Measurements from ENCODE around the gene LRBA. TPM values are rescaled to one million over a fixed set of nuclear protein-coding genes. Genes with fewer than 3 reads are reported as not detected.

The LRBA gene
- total RNA-seq, 1 experiment from 2014 or later: 69.1 TPM

GRCh38 chr4:150699599-150699998, 315.5 kb downstream of the LRBA start:
- TF ChIP-seq CDX4 (CRISPR knock-in tag; IDR thresholded peaks at IDR 0.05; ENCODE audit: borderline replicate concordance) (no peak), TEAD4 (CRISPR knock-in tag; IDR thresholded peaks at IDR 0.05) (no peak), ZNF121 (CRISPR knock-in tag; IDR thresholded peaks at IDR 0.05) (no peak), SMAD4 (CRISPR knock-in tag; IDR thresholded peaks at IDR 0.05) (no peak), HMGA2 (CRISPR knock-in tag; IDR thresholded peaks at IDR 0.05) (no peak), ATF1 (CRISPR knock-in tag; IDR thresholded peaks at IDR 0.05) (no peak), E2F5 (CRISPR knock-in tag; IDR thresholded peaks at IDR 0.05) (no peak), ZNF423 (CRISPR knock-in tag; IDR thresholded peaks at IDR 0.05) (no peak), RORB (CRISPR knock-in tag; IDR thresholded peaks at IDR 0.05) (no peak), SMAD3 (CRISPR knock-in tag; IDR thresholded peaks at IDR 0.05; ENCODE audit: borderline replicate concordance) (no peak), ZNF416 (CRISPR knock-in tag; IDR thresholded peaks at IDR 0.05) (no peak), ZMAT4 (CRISPR knock-in tag; IDR thresholded peaks at IDR 0.05) (no peak)
- POLR2A ChIA-PET: no interaction called here
- Mint-ChIP-seq H3K9me3 (no peaks in the 10 kb centered on the region), H3K36me3 (no peaks in the 10 kb centered on the region), H3K4me1 (peaks cover 8% of the 10 kb centered on the region), H3K27ac (no peak overlapping the region), H3K4me3 (no peak overlapping the region), H3K27me3 (ENCODE audit: low read depth) (no peaks in the 10 kb centered on the region)
- ATAC-seq (no peak), DNase-seq (ENCODE audit: low spot score) (no peak)
- CTCF ChIA-PET: interaction anchor here (1.0 kb wide), 1 partner anchor 8 kb away, joined by 5 read pairs; no protein-coding TSS in a partner anchor

- Mint-ChIP-seq H3K4me3 (no peak overlapping the region), H3K36me3 (0 out of 2 replicates have a peak, but pooled peaks cover 3% of the 10 kb centered on the region), H3K27ac (peak overlapping the region; percentile 95), H3K4me1 (peaks cover 18% of the 10 kb centered on the region), H3K27me3 (ENCODE audit: low read depth) (no peaks in the 10 kb centered on the region), H3K9me3 (no peaks in the 10 kb centered on the region)
- POLR2A ChIA-PET: no interaction called here
- DNase-seq (ENCODE audit: low spot score): no peak
- CTCF ChIA-PET: no interaction called here
- no peak for ATAC-seq
- no peak for TF ChIP-seq STAT6 (CRISPR knock-in tag; conservative IDR thresholded peaks at IDR 0.05; ENCODE audit: low read depth)
- TF ChIP-seq FOXJ3 (CRISPR knock-in tag; IDR thresholded peaks at IDR 0.05; ENCODE audit: borderline replicate concordance): no peak
- no peak for TF ChIP-seq ZNF532 (CRISPR knock-in tag; IDR thresholded peaks at IDR 0.05; ENCODE audit: borderline replicate concordance)
- no peak for TF ChIP-seq ETV6 (CRISPR knock-in tag; IDR thresholded peaks at IDR 0.05)
- TF ChIP-seq GRHL2 (CRISPR knock-in tag; IDR thresholded peaks at IDR 0.05; ENCODE audit: insufficient replicate concordance, severe bottlenecking): no peak
- TF ChIP-seq TEAD1 (CRISPR knock-in tag; IDR thresholded peaks at IDR 0.05): no peak
- TF ChIP-seq PREB (CRISPR knock-in tag; IDR thresholded peaks at IDR 0.05; ENCODE audit: borderline replicate concordance): no peak
- TF ChIP-seq ELF4 (CRISPR knock-in tag; IDR thresholded peaks at IDR 0.05; ENCODE audit: low read depth): no peak
- TF ChIP-seq MXD4 (CRISPR knock-in tag; IDR thresholded peaks at IDR 0.05; ENCODE audit: borderline replicate concordance): no peak
- TF ChIP-seq ZNF423 (CRISPR knock-in tag; IDR thresholded peaks at IDR 0.05): no peak
- TF ChIP-seq NR2C2 (CRISPR knock-in tag; IDR thresholded peaks at IDR 0.05): no peak
- TF ChIP-seq JUN (CRISPR knock-in tag; IDR thresholded peaks at IDR 0.05): no peak
- no peak for TF ChIP-seq ZSCAN18 (CRISPR knock-in tag; IDR thresholded peaks at IDR 0.05)
- TF ChIP-seq ZNF219 (CRISPR knock-in tag; IDR thresholded peaks at IDR 0.05; ENCODE audit: borderline replicate concordance): no peak
- TF ChIP-seq SMAD4 (CRISPR knock-in tag; IDR thresholded peaks at IDR 0.05): no peak
- TF ChIP-seq ZNF317 (CRISPR knock-in tag; IDR thresholded peaks at IDR 0.05; ENCODE audit: borderline replicate concordance, low read depth): no peak
Observed at GRCh38 chr4:150695162-150695561, 319.9 kb downstream of the LRBA start.
